GM23338 (cell line): Measurements from ENCODE around the gene FREM3.

ENCODE experiments used
- EZH2 ChIP-seq: fragments of 200-600 bp; sonication (generic); IDR thresholded peaks from one replicate; pipeline ENCODE4 v1.8.0; 2017; ENCODE audit warnings: antibody characterized with exemption, mild to moderate bottlenecking, low read depth; ENCODE audit not compliant: unreplicated experiment
- EZH2phosphoT487 ChIP-seq: fragments of 200-600 bp; sonication (generic); IDR thresholded peaks from one replicate; pipeline ENCODE4 v1.8.1; 2018; ENCODE audit warnings: antibody characterized with exemption; ENCODE audit not compliant: unreplicated experiment
- POLR2AphosphoS5 ChIP-seq: IDR thresholded peaks from 2 replicates; pipeline ENCODE4 v1.6.1; 2016; ENCODE audit warnings: antibody characterized with exemption, low read depth
- TF ChIP-seq, protein P1 (sequence below), 2 experiments: fragments of 200-600 bp in 1 of 2; sonication (generic) in 1 of 2; conservative IDR thresholded peaks; 2 replicates each; pipeline versions ENCODE4 v1.5.1 to v1.6.1; 2016 to 2017; ENCODE audit warnings: antibody characterized with exemption in 2 of 2, low read depth in 2 of 2, mild to moderate bottlenecking in 2 of 2, moderate library complexity in 1 of 2
- TF ChIP-seq, protein P2 (sequence below): IDR thresholded peaks from one replicate; pipeline ENCODE4 v1.6.1; 2018; ENCODE audit warnings: antibody characterized with exemption; ENCODE audit not compliant: unreplicated experiment
- TF ChIP-seq, protein P3 (sequence below): IDR thresholded peaks from 2 replicates; pipeline ENCODE4 v1.6.1; 2016; ENCODE audit warnings: antibody characterized with exemption

DNA sequence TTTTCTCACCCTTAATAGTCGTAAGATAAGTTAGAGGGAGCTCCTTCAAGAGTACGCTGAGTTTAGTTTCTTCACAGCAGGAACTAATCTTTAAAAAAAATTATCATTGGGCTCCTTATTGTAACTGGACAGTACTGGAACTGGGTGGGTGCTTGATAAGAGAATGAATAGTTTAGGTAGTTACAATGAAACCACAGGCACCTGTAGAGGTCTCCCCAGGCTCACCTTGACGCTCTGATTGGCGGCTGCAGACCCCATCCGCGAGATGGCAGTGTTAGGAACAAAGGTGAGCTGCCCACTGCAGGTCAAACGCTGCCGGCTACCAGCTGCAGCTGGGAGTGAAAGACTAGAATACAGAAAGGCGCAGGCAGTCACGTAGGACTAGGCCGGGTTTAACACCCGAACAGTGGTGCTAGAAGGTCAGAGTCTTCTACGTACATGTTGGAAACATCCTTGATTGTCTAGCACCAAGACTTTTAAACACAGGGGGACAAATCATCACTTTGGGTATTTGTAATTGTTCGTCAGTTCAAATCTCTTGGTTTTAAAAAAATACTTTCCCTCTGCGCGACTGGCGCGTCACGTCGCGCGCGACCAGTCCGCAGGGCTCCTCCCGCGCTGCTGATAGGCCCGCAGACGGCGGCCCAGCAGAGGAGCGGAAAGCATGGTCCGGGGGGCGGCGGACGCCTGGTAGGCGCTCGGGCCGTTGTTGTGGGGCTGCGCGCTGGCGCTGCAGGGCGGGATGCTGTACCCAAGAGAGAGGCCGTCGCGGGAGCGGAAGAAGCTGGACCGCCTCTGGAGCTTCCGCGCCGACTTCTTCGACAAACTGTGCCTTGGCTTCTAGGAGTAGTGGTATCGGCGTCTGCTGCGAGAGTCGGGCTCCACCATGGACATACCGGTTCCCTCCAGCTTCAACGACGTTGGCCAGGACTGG lies 141.4 kb downstream of the FREM3 start:
- TF ChIP-seq, protein P1, sequence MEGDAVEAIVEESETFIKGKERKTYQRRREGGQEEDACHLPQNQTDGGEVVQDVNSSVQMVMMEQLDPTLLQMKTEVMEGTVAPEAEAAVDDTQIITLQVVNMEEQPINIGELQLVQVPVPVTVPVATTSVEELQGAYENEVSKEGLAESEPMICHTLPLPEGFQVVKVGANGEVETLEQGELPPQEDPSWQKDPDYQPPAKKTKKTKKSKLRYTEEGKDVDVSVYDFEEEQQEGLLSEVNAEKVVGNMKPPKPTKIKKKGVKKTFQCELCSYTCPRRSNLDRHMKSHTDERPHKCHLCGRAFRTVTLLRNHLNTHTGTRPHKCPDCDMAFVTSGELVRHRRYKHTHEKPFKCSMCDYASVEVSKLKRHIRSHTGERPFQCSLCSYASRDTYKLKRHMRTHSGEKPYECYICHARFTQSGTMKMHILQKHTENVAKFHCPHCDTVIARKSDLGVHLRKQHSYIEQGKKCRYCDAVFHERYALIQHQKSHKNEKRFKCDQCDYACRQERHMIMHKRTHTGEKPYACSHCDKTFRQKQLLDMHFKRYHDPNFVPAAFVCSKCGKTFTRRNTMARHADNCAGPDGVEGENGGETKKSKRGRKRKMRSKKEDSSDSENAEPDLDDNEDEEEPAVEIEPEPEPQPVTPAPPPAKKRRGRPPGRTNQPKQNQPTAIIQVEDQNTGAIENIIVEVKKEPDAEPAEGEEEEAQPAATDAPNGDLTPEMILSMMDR (conservative IDR thresholded peaks at IDR 0.05; ENCODE audit: low read depth in 2 of 2): peak; percentile 75 to 99
- TF ChIP-seq, protein P2, sequence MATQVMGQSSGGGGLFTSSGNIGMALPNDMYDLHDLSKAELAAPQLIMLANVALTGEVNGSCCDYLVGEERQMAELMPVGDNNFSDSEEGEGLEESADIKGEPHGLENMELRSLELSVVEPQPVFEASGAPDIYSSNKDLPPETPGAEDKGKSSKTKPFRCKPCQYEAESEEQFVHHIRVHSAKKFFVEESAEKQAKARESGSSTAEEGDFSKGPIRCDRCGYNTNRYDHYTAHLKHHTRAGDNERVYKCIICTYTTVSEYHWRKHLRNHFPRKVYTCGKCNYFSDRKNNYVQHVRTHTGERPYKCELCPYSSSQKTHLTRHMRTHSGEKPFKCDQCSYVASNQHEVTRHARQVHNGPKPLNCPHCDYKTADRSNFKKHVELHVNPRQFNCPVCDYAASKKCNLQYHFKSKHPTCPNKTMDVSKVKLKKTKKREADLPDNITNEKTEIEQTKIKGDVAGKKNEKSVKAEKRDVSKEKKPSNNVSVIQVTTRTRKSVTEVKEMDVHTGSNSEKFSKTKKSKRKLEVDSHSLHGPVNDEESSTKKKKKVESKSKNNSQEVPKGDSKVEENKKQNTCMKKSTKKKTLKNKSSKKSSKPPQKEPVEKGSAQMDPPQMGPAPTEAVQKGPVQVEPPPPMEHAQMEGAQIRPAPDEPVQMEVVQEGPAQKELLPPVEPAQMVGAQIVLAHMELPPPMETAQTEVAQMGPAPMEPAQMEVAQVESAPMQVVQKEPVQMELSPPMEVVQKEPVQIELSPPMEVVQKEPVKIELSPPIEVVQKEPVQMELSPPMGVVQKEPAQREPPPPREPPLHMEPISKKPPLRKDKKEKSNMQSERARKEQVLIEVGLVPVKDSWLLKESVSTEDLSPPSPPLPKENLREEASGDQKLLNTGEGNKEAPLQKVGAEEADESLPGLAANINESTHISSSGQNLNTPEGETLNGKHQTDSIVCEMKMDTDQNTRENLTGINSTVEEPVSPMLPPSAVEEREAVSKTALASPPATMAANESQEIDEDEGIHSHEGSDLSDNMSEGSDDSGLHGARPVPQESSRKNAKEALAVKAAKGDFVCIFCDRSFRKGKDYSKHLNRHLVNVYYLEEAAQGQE: no peak
- TF ChIP-seq POLR2AphosphoS5: peak; percentile 63
- no peak for TF ChIP-seq EZH2
- TF ChIP-seq EZH2phosphoT487: no peak
- TF ChIP-seq, protein P3, sequence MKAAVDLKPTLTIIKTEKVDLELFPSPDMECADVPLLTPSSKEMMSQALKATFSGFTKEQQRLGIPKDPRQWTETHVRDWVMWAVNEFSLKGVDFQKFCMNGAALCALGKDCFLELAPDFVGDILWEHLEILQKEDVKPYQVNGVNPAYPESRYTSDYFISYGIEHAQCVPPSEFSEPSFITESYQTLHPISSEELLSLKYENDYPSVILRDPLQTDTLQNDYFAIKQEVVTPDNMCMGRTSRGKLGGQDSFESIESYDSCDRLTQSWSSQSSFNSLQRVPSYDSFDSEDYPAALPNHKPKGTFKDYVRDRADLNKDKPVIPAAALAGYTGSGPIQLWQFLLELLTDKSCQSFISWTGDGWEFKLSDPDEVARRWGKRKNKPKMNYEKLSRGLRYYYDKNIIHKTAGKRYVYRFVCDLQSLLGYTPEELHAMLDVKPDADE: no peak; the same call in 1 of the 2 replicates
